Effector CD8-positive, alpha-beta T cell (primary cell): ENCODE measurements around the gene MEGF11.

Experiments
- DNase-seq: peaks from one replicate; lab custom pipeline; 2025; lab: John Stamatoyannopoulos, UW

MEGF11 gene

DNA sequence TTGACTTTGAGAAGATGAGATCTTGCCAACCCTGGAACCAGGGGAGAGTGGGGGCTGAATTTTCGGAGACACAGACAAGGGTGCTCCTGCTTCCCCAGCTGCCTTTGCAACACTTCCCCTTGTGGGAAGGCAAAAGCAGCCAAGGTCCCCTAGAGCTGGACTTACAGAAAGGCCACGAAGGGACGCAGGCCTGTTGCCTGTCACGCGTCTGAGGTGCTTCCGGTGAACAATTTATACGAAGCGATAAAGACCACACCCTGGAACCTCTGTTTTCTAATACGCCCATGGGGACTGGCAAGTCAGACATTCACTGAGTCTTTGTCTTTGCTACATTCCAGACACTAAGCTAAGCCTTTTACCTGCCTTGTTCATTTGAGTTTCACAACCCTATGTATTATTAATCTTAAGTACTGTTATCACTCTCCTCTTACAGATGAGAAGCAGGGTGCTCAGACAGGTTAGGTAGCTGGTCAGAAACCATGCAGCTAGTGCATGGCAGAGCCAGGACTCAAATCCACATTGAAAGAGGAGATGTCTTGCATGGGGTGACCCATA is 13.2 kb downstream of the MEGF11 start:
- no peak for DNase-seq

DNA sequence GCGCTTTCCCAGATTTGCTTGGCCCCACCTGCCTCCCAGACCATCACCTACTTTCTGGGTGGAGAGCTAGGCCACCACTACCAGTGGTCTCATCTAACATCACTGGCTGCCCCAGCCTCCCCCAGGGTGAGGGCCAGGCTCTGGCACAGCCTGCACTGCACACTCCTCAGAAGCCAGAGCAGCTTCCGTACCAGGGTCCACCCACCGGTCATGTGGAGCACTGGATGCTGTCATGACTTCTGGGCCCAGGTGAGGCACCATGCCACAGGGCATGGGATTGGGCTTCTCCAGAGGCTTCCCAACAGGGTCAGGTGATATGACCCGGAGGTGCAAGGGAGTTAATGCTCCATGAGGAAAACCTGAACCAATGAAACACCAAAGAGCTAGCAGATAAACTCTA is 14.0 kb downstream of the MEGF11 start:
- no peak for DNase-seq

- DNase-seq, result no peak
Observed at GRCh38 chr15:66238318-66238717, 15.2 kb downstream of the MEGF11 start.

DNA sequence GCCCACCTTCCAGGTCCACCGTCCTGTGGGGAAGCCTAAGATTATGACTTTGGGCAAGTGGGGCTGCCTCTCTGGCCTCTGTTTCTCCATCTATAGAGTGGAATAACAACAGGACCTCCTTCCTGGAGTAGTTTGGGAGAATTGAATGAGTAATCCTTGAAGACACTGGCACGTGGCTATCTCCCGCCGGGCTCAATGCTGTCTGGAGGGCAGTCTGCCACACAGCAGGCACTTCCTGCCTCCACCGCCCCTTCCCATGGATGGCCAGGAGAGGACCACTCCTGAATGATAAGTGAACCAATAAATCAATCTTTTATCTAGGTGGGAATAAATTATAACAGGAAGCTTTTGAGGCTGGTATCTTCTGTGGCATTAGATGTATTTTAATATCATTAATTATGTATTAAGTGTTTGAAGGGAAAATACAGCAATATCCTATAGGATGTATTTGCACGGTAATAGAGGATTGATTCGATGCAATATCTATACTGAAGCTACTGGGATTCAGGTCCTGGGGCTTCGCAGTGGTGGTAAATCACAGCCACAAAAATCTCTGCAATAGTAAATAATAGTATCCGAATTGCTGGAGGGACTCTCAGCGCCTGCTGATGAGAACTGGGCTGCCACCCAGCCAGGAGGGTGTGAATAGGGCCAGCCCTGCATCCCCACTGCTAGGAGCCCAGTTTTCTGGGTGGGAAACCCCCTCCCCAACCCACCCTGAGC is 15.9 kb downstream of the MEGF11 start:
- no peak for DNase-seq

DNA sequence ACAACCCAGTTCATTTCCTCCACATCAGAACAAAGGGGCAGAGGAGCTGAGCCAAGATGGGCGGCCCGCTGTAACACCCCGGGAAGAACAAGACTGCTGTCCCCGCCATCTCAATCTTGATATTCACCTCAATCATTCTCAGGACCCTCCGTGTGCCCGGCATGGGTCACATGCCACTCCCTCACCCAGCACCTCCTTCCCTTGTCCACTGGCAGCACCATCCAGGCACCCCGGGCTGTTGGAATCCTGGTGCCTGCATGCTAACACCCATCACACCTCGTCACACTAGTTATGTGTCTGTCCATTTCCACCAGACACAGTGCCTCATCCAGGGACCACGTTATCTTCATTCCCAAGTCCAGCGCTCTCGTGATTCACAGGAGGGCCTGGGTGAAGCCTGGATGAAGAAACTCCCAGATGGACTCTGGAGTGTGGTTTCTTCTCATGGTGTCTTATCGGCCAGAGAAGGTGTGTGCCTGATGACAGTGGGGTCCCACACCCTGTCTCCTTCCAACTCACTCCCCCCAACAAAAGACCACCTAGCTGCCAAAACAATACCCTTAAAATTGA is 16.7 kb downstream of the MEGF11 start:
- no peak for DNase-seq

DNA sequence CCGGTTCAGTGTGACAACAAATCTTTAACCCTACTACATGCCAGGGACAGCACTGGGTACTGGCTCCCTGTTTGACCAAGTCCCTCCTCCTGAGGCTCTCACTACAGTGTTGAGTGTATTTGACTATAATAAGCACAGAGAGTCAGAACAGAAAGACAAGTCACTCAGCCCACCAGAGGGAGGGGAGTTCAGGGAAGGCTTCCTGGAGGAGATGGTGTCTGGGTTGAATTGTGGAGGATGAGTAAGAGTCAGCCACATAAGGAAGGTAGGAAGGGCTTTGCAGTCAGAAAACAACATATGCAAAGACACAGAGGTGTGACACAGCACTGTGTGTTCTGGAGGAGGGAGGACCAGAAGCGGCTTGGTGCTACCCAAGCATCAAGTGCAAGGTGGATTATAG is 17.7 kb downstream of the MEGF11 start:
- no peak for DNase-seq

- no peak for DNase-seq
Observed at GRCh38 chr15:66234798-66235197, 18.8 kb downstream of the MEGF11 start.

- no peak for DNase-seq
Observed at GRCh38 chr15:66233487-66234415, 19.8 kb downstream of the MEGF11 start.

- no peak for DNase-seq
Observed at GRCh38 chr15:66232267-66232625, 21.3 kb downstream of the MEGF11 start.

- DNase-seq, result no peak
Observed at GRCh38 chr15:66231394-66232266, 21.9 kb downstream of the MEGF11 start.

DNA sequence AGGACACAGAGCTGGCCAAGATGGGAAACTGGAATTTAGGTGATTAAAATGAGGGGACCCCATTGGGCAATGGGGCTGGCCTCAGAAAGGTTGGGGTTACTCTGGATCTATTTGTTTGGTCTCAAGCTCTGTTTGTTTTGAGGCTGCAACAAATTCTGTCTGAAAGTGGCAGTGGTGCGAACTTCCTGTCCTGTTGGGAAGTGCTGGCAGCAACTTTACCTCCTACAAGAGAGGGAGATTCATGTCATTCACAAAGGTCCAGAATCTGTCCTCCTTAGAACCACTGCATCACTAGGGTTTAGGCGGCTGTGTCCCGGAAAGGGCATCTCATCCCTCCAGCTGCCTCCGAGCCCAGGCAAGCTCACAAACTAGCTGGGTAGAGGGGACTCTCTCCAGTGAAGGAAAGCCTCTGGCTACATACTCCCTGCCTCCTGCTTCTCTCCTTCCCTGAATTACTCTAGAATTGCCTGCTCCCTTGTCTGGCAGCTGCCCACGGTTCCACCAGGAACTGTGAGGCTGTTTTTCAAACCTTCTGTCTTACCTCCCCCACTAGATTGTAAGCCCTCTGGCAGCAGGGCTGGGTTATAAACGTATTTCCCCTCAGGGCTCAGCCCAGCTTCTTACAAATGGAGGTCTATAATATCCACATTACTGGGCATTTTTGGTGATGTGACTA is 23.6 kb downstream of the MEGF11 start:
- no peak for DNase-seq

DNA sequence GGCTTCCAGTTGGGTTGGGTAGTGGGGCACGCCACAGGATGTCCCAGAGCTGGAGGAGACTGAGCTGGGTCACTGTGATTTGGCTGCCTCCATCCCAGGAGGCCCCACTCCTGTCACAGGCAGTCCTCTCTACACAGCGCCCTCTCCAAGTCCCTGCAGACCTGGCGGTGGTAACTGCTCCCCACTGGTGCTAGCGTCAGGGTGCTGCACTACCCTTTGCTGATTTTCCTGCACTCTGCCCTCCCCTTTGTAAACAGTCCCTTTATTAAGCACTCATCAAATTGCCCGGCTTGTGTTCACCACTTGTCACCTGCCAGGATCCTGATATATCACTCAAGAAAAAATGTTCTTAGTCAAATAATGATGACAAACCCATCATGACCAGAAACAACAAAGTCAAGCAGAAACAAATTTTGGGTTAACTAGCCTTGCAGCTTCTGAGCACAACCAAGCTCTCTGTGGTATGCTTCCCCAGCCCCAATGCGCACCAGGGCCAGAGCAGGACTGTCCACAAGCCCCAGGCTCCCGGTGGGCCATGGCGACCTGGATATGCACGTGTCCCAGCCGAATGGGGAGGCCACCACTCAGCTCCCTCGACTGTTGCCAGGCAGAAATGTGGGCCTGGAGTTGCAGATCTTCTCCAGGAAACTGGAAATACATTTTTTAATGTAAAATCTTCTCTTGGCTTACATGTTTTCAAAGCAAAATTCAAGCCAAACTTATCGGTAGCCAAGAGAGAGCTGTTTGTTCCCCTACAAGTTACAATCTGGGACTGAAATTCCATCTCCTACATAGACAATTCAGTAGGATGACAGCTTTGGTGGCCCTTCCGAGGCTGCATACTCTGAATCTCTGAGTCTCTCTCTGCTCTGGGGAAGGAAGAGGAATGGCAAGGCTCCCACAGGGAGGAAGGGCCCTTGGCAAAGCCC is 24.5 kb downstream of the MEGF11 start:
- DNase-seq, result no peak

- DNase-seq, result no peak
Observed at GRCh38 chr15:66226736-66227135, 26.8 kb downstream of the MEGF11 start.

DNA sequence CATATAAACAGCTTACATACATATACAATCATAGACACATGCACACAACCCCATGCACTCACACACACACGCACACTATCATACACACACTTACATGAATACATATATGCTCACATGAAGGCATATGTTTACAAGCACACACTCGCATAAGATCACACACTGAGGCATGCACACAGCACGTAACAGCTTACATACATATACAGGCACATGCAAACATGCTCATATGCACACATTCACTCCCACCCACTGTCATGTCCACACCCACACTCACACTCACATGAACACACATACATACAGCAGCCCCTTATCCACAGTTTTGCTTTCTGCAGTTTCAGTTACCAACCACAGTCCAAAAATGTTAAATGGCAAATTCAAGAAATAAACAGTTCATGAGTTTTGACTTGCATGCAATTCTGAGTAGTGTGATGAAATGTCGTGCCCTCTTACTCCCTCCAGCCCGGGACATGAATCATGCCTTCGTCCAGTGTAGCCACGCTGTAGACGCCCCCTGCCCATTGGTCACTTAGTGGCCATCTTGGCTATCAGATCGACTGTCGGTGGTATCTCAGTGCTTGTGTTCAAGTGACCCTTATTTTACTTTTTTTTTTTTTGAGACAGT is 27.8 kb downstream of the MEGF11 start:
- no peak for DNase-seq

- DNase-seq, result no peak
Observed at GRCh38 chr15:66224946-66225345, 28.6 kb downstream of the MEGF11 start.

- DNase-seq, result no peak
Observed at GRCh38 chr15:66222273-66223198, 31.0 kb downstream of the MEGF11 start.

- no peak for DNase-seq
Observed at GRCh38 chr15:66221126-66221525, 32.4 kb downstream of the MEGF11 start.

- no peak for DNase-seq
Observed at GRCh38 chr15:66220601-66221000, 32.9 kb downstream of the MEGF11 start.
